EH (cell line): Measurements from ENCODE around the gene FARS2.
"Not testable (repeated sequence)": the region's sequence is repeated elsewhere in the genome, so short reads cannot be mapped to it uniquely, and the experiment has no call there.

Experiments used
- DNase-seq: peaks from one replicate; pipeline ENCODE4 v3.0.0-alpha.2; 2015; ENCODE audit warnings: low read depth

Gene FARS2

DNA sequence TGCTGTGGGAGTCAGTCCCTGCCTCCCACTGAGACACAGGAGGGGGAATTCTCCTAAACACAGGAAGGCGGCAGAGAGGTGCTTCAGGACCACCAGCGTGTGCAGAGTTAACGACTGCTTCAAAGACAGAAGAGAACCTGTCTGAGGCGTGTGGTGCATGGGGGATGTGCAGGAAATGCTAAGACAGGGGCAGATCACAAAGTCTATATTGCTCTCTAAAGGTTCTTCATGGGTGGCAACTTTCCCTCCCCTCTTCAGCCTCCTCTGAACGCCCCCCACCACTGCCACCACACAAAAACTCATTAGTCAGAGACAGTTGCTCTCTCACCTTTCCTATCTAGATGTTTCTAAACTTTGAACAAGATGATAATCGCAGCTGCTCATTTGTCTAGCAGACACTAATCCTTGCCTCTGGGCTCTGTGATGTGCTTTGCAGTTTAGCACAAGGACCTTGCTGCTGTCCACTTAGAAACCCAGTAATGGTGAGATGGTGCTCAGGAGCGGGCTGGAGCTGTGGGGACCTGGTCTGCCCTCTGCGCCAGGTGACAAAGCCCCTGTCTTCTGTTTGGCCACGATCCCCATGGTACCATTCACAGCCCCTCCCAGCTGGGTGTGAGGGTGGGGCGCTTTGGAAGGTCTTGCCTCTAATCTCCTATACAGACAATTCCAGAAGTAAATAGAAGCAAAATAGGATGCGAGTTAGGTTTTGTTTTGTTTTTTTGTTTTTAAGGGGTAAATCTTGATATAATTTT, 525.8 kb downstream of the FARS2 start:
- no peak for DNase-seq

DNA sequence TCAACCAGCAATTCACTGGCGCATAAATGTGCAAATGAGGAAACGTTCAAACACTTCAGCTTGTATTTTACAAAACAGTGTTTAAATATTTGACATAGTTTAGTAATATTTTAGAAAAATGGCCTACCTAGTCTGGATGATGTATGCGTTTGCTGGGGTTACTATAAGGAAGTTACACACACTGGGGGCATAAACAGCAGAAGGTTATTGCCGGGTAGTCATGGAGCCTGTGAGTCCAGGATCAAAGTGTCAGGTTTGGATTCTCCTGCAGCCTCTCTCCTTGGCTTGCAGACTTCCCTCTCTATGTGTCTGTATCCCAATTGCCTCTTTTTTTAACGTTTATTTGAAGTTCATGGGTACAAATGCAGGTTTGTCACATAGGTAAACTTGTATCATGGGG, 528.1 kb downstream of the FARS2 start:
- DNase-seq: not testable (repeated sequence)

DNA sequence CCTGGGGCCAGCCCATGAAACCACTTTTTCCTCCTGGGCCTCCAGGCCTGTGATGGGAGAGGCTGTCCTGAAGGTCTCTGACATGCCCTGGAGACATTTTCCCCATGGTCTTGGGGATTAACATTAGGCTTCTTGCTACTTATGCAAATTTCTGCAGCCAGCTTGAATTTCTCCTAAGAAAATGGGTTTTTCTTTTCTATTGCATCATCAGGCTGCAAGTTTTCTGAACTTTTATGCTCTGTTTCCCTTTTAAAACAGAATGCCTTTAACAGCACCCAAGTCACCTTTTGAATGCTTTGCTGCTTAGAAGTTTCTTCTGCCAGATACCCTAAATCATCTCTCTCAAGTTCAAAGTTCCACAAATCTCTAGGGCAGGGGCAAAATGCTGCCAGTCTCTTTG, 535.2 kb downstream of the FARS2 start:
- DNase-seq: not testable (repeated sequence)

GRCh38 chr6:5806406-5806805, 545.1 kb downstream of the FARS2 start:
- not testable (repeated sequence) for DNase-seq

DNA sequence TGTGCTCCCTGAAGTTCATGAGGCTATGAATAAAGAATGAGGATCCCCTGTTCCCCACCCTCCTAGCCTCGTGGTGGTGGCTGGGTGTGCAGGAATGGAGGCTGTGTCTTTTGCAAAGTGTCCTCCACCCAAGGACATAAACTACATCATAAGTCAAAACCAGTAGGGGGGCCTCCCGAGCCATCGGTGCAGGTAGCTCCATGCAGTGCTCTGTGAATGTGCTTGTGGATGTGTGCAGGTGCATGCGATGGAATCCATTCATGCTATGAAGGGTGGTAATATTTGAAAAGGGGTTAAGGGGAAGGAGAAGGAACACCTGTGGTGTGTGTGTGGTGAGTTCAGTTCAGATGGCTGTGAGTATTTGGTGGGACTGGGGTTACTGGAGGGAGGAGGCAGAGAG, 548.1 kb downstream of the FARS2 start:
- DNase-seq: no peak

DNA sequence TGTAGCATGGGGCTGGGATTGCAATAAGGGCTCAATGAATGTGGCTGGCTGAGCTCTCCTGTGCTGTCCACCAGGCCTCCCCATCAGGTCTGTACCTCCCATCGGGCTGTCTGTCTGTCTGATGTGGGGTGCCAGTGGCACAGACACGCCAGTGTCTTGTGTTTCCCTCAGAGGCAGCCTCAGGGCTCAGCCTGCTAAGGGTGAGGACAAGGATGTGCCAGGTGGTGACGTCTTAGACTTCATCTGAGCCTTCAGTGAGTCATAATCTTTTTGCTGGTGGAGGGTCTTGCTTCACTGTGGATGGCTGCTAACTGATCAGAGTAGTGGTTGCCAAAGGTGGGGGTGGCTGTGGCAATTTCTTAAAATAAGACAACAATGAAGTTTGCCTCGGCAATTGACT, 550.7 kb downstream of the FARS2 start:
- no peak for DNase-seq

DNA sequence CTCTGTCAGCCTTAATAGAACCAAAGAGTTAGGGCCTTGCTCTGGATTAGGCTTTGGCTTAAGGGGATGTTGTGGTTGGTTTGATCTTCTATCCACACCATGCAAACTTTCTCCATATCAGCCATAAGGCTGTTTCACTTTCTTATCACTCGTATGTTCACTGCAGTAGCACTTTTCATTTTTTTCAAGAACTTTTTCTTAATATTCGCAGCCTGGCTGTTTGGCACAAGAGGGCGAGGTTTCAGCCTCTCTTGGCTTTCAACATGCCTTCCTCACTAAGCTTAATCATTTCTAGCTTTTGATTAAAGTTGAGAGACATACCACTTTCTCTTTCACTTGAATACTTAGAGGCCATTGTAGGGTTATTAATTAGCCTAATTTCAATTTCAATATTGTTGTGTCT, 552.3 kb downstream of the FARS2 start:
- DNase-seq: no peak

DNA sequence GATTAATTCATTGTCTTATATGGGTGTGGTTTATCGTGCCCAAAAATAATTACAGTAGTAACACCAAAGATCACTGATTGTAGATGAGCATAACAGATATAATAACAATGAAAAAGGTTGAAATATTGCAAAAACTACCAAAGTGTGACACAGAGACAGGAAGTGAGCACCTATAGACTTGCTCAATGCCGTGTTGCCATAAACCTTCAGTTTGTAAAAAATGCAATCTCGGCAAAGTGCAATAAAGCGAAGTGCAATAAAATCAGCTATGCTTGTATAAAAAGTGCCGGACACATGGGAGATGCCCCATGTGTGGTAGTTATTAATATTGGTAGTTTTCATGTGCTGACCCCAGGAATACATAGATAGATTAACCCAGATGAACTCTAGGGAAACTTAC, 552.8 kb downstream of the FARS2 start:
- no peak for DNase-seq

DNA sequence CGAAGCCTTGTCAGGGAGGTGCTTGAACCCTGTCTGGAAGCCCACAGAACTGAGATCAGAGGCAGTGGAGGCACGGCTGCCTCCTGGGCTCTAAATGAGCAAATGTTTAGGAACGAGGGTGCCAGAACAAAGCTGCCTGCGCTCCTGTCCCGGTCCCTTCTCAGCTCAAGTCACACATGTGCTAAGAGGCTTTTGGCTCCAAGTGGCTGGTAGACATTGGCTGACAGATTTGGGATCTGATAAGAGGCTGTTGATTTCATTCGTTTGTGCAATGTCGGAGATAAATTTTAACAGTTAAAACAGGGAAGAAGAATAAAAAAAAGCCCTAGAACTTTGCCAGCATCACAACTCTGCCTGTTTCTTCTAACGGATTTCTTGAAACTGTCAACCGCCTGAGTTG, 553.6 kb downstream of the FARS2 start:
- no peak for DNase-seq

GRCh38 chr6:5817869-5818268, 556.6 kb downstream of the FARS2 start:
- no peak for DNase-seq

DNA sequence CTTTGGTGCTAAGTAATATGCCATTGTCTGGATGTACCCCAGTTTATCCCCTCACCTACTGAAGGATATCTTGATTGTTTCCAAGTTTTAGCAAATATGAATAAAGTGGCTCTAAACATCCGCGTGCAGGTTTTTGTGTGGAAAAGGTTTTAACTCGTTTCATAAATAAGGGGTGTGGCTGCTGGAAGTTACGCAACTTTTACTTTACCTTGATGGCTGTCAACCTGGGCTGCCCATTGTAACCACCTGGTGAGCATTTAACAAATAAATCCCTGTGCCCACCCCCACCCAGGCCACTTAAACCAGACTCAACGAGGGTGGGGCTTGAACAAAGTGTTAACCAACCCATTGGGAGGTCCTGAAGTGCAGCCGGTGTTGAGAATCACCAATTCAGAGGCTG, 557.6 kb downstream of the FARS2 start:
- no peak for DNase-seq
